Measurements from ENCODE around the gene CD69. TPM values are rescaled to one million over a fixed set of nuclear protein-coding genes. Genes with fewer than 3 reads are reported as not detected.

CD69 gene
- total RNA-seq, result 10.7 TPM

GRCh38 chr12:9760699-9761418, at the start of gene CD69:
Gene CD69, minus strand, starts transcription at chr12:9760901. Its CDS starts 81 bp downstream, at chr12:9760820.
- DNase-seq (ENCODE audit: low spot score), result peak; percentile 51

DNA sequence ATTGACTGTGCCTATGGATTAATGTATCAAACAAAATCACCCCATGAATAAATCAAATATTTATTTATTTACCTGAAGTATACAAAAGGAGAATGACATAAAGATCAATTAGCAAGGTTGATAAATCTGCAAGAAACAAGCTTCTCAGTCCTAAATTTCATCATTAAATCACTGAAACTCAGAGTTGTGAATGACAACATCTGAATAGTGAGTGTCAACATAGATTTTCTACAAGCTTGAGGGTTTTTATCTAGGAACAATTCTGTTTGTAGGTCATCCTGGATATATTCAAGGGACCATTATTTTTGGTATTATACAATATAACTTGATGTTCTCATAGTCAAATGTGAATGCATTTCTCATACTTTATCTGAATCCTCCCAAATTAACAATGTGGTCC, 49.2 kb upstream of the CD69 start:
- no peak for DNase-seq (ENCODE audit: low spot score)

- no peak for DNase-seq (ENCODE audit: low spot score)
These were observed 48.6 kb upstream of the CD69 start for GRCh38 chr12:9809338-9809737.

GRCh38 chr12:9808504-9808903, 47.8 kb upstream of the CD69 start:
- no peak for DNase-seq (ENCODE audit: low spot score)

GRCh38 chr12:9806714-9807113, 46.0 kb upstream of the CD69 start:
- DNase-seq (ENCODE audit: low spot score), result no peak

- DNase-seq (ENCODE audit: low spot score), result no peak
These were observed 45.2 kb upstream of the CD69 start for GRCh38 chr12:9805883-9806282.

- no peak for DNase-seq (ENCODE audit: low spot score)
These were observed 39.3 kb upstream of the CD69 start for GRCh38 chr12:9799961-9800360.

DNA sequence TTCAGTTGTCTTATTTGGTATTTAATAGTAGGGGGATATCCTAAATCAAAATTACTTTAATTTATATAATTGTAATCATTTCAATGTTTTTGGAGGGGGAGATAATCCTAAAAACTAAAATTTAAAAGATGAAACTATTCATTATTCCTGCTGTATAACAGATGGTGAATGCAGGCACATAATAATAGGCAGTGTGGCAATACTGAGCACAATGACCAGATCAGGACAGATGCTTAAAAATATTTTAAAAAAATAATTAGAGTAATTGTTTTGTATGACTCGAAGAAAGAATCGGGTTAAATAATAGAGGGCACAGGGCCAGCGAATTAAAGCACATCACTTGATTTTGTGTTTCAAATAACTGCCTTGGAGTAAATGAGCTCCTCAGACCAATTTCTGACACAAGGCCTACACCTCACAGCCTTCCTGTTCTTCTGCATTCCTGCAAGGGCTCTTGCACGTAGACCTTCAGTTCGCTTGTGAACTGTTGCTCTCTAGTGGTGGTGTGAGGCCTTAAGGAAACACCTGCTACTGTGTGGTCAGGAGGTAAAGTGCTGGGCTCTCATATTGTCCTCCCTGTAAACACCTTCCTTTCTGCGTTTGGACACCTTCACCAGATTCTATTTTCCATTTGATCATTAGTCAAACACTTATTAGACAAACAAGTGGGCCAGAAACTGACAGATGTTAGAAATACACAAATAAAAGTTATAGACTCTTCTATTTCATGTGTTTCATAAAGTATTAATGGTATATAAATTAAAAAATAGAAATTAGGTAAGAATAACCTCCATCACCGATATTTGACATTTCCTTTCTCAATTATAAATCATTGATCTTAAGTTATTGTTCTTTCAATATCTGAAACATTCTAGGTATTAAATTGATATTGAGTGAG, 37.3 kb upstream of the CD69 start:
- peak; percentile 75 for DNase-seq (ENCODE audit: low spot score)

- no peak for DNase-seq (ENCODE audit: low spot score)
These were observed 36.3 kb upstream of the CD69 start for GRCh38 chr12:9796971-9797370.

DNA sequence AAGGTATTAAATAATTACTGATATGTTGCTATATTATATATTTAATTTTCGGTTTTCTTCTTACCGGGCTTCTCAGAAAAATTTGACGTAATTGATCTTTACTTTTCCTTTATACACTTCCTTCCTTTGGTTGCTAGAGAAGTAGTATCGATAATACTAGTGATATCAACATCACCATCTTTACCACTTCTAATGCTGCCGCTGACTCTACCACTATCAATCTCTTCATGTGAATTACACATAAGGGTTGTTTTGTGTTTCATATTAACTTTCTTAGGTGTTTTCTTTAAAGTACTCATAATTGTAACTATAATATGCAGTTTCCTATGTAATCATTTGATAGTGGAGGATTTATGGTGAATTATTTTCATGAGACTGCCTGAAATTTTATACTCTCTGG, 35.6 kb upstream of the CD69 start:
- DNase-seq (ENCODE audit: low spot score), result no peak

- DNase-seq (ENCODE audit: low spot score), result no peak
These were observed 35.2 kb upstream of the CD69 start for GRCh38 chr12:9795945-9796344.

DNA sequence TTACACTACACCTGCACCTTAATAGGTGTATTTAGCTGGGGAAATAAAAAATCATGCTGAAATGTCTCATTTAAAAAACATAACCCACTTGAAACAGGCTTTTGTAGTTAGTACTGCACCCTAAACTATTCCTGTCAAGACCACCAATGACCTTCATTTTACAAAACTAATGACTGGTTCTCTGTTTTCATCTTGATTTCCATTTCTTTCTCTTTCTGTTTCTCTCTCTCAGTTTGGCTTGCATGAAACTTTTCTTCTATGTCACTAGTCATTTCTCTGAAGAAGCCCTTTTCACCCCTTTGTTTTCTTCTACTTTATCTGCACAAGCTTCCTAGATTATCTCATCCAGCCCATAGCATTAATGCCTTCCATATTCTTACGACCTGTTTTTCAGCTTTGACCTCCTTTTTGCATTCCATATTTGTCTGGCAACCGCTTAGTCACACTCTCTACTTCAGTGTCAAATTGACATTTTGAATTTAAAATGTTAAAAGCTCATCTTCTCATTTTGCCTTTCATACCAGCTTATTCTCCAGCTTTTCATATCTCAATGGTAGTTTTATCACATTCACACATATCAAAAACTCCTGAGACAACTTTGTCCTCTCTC, 33.9 kb upstream of the CD69 start:
- no peak for DNase-seq (ENCODE audit: low spot score)

GRCh38 chr12:9793779-9794395, 33.2 kb upstream of the CD69 start:
- DNase-seq (ENCODE audit: low spot score), result no peak

DNA sequence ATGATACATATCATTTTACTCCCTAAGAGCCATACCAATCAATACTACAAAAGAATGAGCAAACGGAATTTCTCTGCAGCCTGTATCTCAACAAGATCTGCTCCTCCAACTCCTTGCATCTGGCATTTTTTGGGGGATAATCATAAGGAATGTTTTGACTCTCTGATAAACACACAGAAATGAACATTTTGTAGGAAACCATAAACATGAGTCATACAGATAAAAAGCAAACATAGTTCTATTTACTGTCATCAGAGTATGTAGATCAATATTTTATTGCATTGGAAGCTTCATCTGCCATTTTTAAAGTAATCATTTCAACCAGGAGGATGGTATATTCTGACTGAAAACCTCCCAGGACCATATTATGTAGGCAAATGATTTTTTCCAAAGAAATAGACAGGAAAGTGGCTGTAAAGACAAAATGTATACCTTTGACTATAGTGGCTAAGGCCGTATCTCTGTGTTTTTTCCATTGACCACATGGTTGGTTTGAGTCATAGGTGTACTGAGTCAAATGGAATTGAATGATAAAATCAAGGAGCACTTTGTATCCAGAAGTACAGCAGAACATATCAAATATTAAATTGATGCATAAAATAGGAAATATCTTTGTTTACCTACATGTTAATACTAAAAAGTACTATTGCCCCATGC, 32.4 kb upstream of the CD69 start:
- no peak for DNase-seq (ENCODE audit: low spot score)

- no peak for DNase-seq (ENCODE audit: low spot score)
These were observed 31.6 kb upstream of the CD69 start for GRCh38 chr12:9792185-9792900.

DNA sequence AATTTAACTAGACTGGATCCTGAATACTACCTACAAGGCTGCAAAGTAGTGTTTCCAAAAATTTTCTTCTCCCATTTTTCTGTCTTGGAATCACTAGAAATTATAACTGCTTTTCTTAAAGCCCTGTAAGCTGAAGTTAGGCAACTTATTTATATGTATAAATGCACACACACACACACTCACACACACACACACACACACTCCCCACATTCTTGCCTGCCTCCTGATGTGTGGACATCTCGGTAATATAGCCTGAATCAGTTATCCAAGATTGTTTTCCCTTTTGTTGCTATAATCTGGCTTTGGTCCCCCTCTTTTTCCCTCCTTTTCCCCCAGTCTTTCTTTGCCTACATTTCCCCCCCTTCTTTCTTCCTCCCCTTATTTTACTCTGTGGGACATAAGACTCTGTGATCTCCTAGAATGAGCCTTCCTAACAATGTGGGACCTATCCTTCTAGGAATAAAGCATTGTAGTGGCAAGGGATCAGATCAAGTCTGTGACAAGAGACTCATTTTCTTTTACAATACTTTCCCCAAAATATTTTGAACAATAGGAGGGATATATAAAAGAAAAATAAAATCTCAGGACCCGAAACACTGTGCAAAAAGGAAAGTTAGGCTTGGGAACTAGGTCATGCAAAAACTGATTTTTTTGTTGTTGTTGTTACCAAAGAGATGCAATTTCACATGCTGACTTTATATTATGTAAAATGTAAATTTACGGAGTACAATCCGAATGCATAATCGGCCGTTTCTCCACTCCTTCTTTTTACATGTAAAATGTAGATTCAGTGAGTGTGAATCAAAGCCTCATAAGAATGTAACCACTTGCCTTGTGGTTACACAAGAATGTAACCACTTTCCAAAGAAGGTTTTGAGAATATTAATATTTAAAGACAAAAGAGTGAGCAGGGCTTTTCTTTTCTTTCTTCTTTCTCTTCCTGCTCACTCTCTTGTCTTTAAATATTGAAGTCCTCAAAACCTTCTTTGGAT, 26.3 kb upstream of the CD69 start:
- no peak for DNase-seq (ENCODE audit: low spot score)

DNA sequence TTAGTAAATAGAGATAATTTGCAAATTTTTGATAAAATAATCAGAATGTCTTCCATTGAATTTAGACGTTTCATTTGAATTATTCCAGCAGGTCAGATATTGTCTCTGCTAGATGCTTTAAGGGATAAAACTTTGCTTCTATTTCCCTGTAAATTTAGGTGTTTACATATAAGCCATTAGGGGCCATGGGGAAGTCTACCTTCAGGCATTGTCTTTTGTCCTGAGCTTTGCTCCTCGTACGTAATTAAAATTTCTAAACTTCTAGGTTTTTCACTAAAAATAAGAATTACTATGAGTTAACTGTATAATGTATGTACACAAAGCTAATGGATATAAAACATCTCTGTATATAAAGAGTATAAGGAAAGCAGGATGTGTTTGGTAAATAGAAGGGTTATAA, 24.1 kb upstream of the CD69 start:
- no peak for DNase-seq (ENCODE audit: low spot score)

GRCh38 chr12:9784326-9784725, 23.6 kb upstream of the CD69 start:
- DNase-seq (ENCODE audit: low spot score), result no peak

DNA sequence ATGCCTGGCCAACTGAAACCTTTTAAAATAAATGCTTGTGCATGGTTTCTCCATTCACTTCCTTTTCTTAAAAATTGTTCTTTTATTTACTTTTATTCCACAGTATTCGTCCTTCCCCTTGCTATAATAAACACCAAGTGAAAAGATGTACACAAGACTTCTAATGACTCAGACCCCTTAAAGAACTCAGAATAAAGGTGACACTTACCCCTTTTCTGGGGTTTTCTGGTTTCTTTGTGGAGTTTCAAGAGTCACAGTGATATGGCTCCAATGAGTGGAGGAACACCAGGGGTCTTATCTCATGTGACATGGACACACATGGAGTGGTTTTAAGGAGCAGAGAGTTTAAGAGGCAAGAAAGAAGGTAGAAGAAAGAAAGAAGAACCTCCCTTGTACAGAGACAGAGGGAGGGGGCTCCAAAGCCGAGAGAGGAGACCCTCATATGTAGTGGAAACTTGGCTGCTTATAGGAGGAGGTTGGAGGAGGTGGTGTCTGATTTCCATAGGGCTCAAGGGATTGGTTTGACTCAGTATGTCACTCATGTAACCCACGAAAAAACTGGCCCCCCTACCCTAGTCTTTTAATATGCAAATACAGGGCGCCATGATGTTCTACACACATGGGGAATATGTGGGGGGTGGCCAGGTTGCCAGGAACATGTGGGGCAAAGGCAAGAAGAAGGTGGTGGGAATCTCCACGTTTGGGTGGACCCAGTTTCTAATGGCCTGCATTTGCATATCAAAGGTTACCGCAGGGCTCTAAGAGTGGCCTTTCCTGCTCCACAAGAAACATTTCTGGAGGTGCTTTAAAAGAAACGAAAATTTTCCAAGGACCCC, 22.1 kb upstream of the CD69 start:
- no peak for DNase-seq (ENCODE audit: low spot score)
